HG03139 (cell line): ENCODE measurements around the gene CFLAR.
"Not testable (repeated sequence)": the region's sequence is repeated elsewhere in the genome, so short reads cannot be mapped to it uniquely, and the experiment has no call there.

Source experiments
- ATAC-seq: cut with Tn5 transposase; IDR thresholded peaks from one replicate; pipeline ENCODE4 v1.9.1; 2021; ENCODE audit not compliant: unreplicated experiment

CFLAR gene

GRCh38 chr2:201144101-201145051 is 28.4 kb downstream of the CFLAR start:
- ATAC-seq = no peak

GRCh38 chr2:201148434-201148990 is 32.5 kb downstream of the CFLAR start:
- no peak for ATAC-seq

- no peak for ATAC-seq
Measured at GRCh38 chr2:201149064-201149820, 33.3 kb downstream of the CFLAR start.

GRCh38 chr2:201149821-201150165 is 33.8 kb downstream of the CFLAR start:
- ATAC-seq = not testable (repeated sequence)

GRCh38 chr2:201150454-201151020 is 34.6 kb downstream of the CFLAR start:
- no peak for ATAC-seq

GRCh38 chr2:201151127-201151981 is 35.4 kb downstream of the CFLAR start:
- ATAC-seq = peak; percentile 54

- no peak for ATAC-seq
Measured at GRCh38 chr2:201152517-201152916, 36.6 kb downstream of the CFLAR start.

GRCh38 chr2:201152999-201153815 is 37.2 kb downstream of the CFLAR start:
- no peak for ATAC-seq

GRCh38 chr2:201154615-201155399 is 38.8 kb downstream of the CFLAR start:
- no peak for ATAC-seq

GRCh38 chr2:201156036-201156435 is 40.1 kb downstream of the CFLAR start:
- no peak for ATAC-seq

GRCh38 chr2:201156640-201157039 is 40.7 kb downstream of the CFLAR start:
- no peak for ATAC-seq

GRCh38 chr2:201157694-201158093 is 41.7 kb downstream of the CFLAR start:
- ATAC-seq = peak; percentile 12

- peak; percentile 94 for ATAC-seq
Measured at GRCh38 chr2:201158111-201158929, 42.4 kb downstream of the CFLAR start.

GRCh38 chr2:201164166-201164565 is 48.2 kb downstream of the CFLAR start:
- ATAC-seq = no peak

GRCh38 chr2:201167546-201167945 is 51.6 kb downstream of the CFLAR start:
- no peak for ATAC-seq

- not testable (repeated sequence) for ATAC-seq
Measured at GRCh38 chr2:201168496-201168895, 52.5 kb downstream of the CFLAR start.

- ATAC-seq = no peak
Measured at GRCh38 chr2:201171259-201171814, 55.4 kb downstream of the CFLAR start.

GRCh38 chr2:201172279-201172678 is 56.3 kb downstream of the CFLAR start:
- no peak for ATAC-seq
